K562 (cell line): ENCODE measurements around the gene ITPR3. TPM values are rescaled to one million over a fixed set of nuclear protein-coding genes. Genes with fewer than 3 reads are reported as not detected.

Experiments
- ATAC-seq: fragments of 200-7000 bp; cut with Tn5 transposase; 3 replicates; pipeline ENCODE4 v1.9.1; 2020; ENCODE audit warnings: moderate library complexity
- BruUV-seq: library from RNA; stranded (reverse); fragments of 400-500 nt; replicated peaks from 2 replicates; lab custom pipeline; 2021; lab: Mats Ljungman, UMichigan
- CTCF ChIA-PET: fragments of 300-600 bp; formaldehyde crosslinking; extraction: SDS; loops from one replicate; lab custom pipeline; 2021; ENCODE audit warnings: low intra/inter-chr PET ratio; lab: Yijun Ruan, JAX
- POLR2A ChIA-PET: fragments of 300-600, 350-650 bp; sonication (Branson Sonifier 250); formaldehyde crosslinking; extraction: SDS; loops from one replicate; lab custom pipeline; 2021; ENCODE audit warnings: antibody characterized with exemption, inconsistent platforms; lab: Yijun Ruan, JAX
- DNase-seq, 4 experiments: peaks; one replicate each; pipeline versions ENCODE4 v3.0.0 to v3.0.0-alpha.2; 2011 to 2018; ENCODE audit warnings: low spot score in 3 of 4, mixed read lengths in 3 of 4; ENCODE audit errors: extremely low read depth in 1 of 4
- FAIRE-seq: peaks from 2 replicates; lab custom pipeline; 2011; peaks lifted over from hg19 to GRCh38; lab: Jason Lieb, UNC
- H2AFZ ChIP-seq: 2 replicates; pipeline ENCODE4 v1.6.0; 2011; ENCODE audit warnings: low read depth, low read length, control low read depth, inconsistent platforms
- H3K27ac ChIP-seq: fragments of 200-600 bp; 3 replicates; pipeline ENCODE4 v1.8.0; 2011; ENCODE audit warnings: low read depth, mild to moderate bottlenecking, control low read depth, inconsistent platforms, low read length, moderate library complexity, mixed read lengths; ENCODE audit errors: extremely low read depth
- H3K27me3 ChIP-seq, 2 experiments: fragments of 300-600 bp in 1 of 2; 2 replicates in 1 of 2; 3 replicates in 1 of 2; pipeline versions ENCODE4 v1.6.0 to v1.8.0; 2011; ENCODE audit warnings: inconsistent platforms in 2 of 2, low read length in 2 of 2, mild to moderate bottlenecking in 1 of 2, mixed read lengths in 1 of 2, moderate library complexity in 1 of 2; ENCODE audit not compliant: control insufficient read depth in 2 of 2, insufficient read depth in 2 of 2
- H3K36me3 ChIP-seq: fragments of 300-600 bp; 3 replicates; pipeline ENCODE4 v1.8.0; 2011; ENCODE audit warnings: mild to moderate bottlenecking, low read length, inconsistent platforms; ENCODE audit not compliant: control insufficient read depth, insufficient read depth
- H3K4me1 ChIP-seq, 2 experiments: fragments of 200-600 bp in 1 of 2; replicated peaks in 1 of 2; 2 replicates in 1 of 2; 3 replicates in 1 of 2; pipeline versions ENCODE4 v1.5.1 to v1.8.0; 2011; ENCODE audit warnings: inconsistent platforms in 2 of 2, low read length in 2 of 2, mild to moderate bottlenecking in 1 of 2, mixed read lengths in 1 of 2, moderate library complexity in 1 of 2; ENCODE audit not compliant: control insufficient read depth in 2 of 2, insufficient read depth in 2 of 2
- H3K4me2 ChIP-seq: 2 replicates; pipeline ENCODE4 v1.6.1; 2011; ENCODE audit warnings: low read length, control low read depth, inconsistent platforms, mixed read lengths; ENCODE audit not compliant: insufficient read depth
- H3K4me3 ChIP-seq: fragments of 200-600 bp; sonication (generic), shearing (Covaris generic); 2 replicates; pipeline ENCODE4 v1.5.1; 2016; ENCODE audit warnings: control low read depth, inconsistent platforms
- H3K79me2 ChIP-seq: fragments of 200-600 bp; 3 replicates; pipeline ENCODE4 v1.8.0; 2011; ENCODE audit warnings: low read length, inconsistent platforms; ENCODE audit not compliant: control insufficient read depth, insufficient read depth
- H3K9ac ChIP-seq, 2 experiments: 2 replicates each; pipeline versions ENCODE4 v1.6.0 to v1.6.1; 2011; ENCODE audit warnings: low read depth in 2 of 2, low read length in 2 of 2, control low read depth in 1 of 2, inconsistent platforms in 1 of 2, mild to moderate bottlenecking in 1 of 2, mixed read lengths in 1 of 2; ENCODE audit not compliant: insufficient read depth in 1 of 2
- H3K9me1 ChIP-seq: one replicate; pipeline ENCODE4 v1.6.0; 2011; ENCODE audit warnings: inconsistent platforms, mild to moderate bottlenecking, low read length, moderate library complexity; ENCODE audit not compliant: control insufficient read depth, insufficient read depth
- H3K9me3 ChIP-seq: replicated peaks from 2 replicates; pipeline ENCODE4 v1.5.1; 2011; ENCODE audit warnings: low read depth, low read length, inconsistent platforms; ENCODE audit not compliant: control insufficient read depth, insufficient read depth
- H4K20me1 ChIP-seq: replicated peaks from 2 replicates; pipeline ENCODE4 v1.6.1; 2011; ENCODE audit warnings: low read length, inconsistent platforms, mixed read lengths; ENCODE audit not compliant: control insufficient read depth, insufficient read depth
- BHLHE40 ChIP-seq: IDR thresholded peaks from 2 replicates; pipeline ENCODE4 v1.6.1; 2011; ENCODE audit warnings: low read length, improper control_type of control experiment
- PTTG1 ChIP-seq: fragments of 450-650 bp; IDR thresholded peaks from 2 replicates; pipeline ENCODE4 v1.6.1; 2016; ENCODE audit warnings: low read depth, mild to moderate bottlenecking, missing genetic modification characterization, missing compliant biosample characterization
- USF1 ChIP-seq: sonication (generic); formaldehyde crosslinking; IDR thresholded peaks from 2 replicates; pipeline ENCODE4 v1.9.0; 2022; ENCODE audit warnings: mild to moderate bottlenecking, missing genetic modification reagents
- WGBS: fragments of 100-300 bp; shearing (Covaris generic); methylation state at CpG from one replicate; pipeline ENCODE4 v1.1.6; 2016; ENCODE audit warnings: low coverage, mixed read lengths; ENCODE audit not compliant: insufficient coverage; ENCODE audit errors: missing lambda C conversion rate; 5-methylcytosine and 5-hydroxymethylcytosine counted together
- in situ Hi-C: fragments of 300-500 bp; cut with MboI; formaldehyde crosslinking; loops from 4 replicates; pipeline ENCODE4 v1.15.0; 2018; ENCODE audit warnings: inconsistent platforms, mixed read lengths
- intact Hi-C: fragments of 100-400 bp; cut with micrococcal nuclease; formaldehyde crosslinking; loops from 2 replicates; pipeline ENCODE4 v1.14.2; 2022
- polyA plus RNA-seq, 8 experiments: library from polyadenylated mRNA; depleted of rRNA in 4 of 8; stranded (reverse) in 5 of 8; unstranded in 3 of 8; fragments of >200 nt; fragmentation: Nextera tagmentation in 2 of 8; fragmentation: Illumina TruSeq in 1 of 8; extraction: Ambion mirVana in 2 of 8; extraction: Trizol in 1 of 8; gene quantifications; 2 replicates each; pipeline versions ENCODE4 v1.2.1 to v1.2.3, GENCODE V29; 2011 to 2014; ENCODE audit warnings: inconsistent platforms in 1 of 8, missing spikeins in 1 of 8
- total RNA-seq, 7 experiments: library from RNA; depleted of rRNA in 6 of 7; stranded (reverse); fragments of >200 nt in 6 of 7; fragmentation: Illumina TruSeq in 2 of 7; extraction: Trizol in 2 of 7; gene quantifications; 2 replicates each; pipeline versions ENCODE4 v1.2.1 to v1.2.3, GENCODE V29; 2011 to 2021; ENCODE audit warnings: low replicate concordance in 1 of 7
- TF ChIP-seq, protein P1 (sequence below): sonication (generic); formaldehyde crosslinking; IDR thresholded peaks from 2 replicates; pipeline ENCODE4 v1.5.0; 2020; ENCODE audit warnings: missing genetic modification reagents

The ITPR3 gene
- total and polyA plus RNA-seq, 9 of the 15 experiments (the other 6 are each of a cell fraction or from before 2014, with no cell fraction given): 0.39 to 35.7 (median 13.2) TPM

DNA sequence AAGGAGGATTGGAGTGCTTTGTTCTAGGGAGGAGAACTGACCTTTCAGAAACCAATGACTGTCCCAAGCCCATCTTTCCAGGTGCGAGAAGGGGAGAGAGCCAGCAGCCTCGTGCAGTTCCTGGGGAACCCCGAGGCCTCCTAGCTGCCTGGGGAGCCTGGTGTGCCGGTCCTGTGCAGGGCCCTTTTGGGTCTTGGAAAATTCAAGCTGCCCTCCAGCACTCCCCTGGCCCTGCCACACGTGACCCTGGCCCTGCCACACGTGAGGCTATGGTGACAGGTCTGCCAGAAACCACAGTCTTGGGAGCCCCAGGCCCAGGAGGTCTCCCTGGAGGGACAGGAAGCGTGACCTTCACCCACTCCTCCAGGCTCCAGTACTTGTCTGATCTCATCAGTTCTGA is 109.9 kb downstream of the ITPR3 start:
- H3K9ac ChIP-seq: no peak overlapping the region
- TF ChIP-seq, protein P1, sequence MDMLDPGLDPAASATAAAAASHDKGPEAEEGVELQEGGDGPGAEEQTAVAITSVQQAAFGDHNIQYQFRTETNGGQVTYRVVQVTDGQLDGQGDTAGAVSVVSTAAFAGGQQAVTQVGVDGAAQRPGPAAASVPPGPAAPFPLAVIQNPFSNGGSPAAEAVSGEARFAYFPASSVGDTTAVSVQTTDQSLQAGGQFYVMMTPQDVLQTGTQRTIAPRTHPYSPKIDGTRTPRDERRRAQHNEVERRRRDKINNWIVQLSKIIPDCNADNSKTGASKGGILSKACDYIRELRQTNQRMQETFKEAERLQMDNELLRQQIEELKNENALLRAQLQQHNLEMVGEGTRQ (CRISPR knock-in tag): peak; percentile 41
- TF ChIP-seq USF1 (CRISPR knock-in tag) (peak; percentile 47), PTTG1 (tag) (no peak), BHLHE40 (peak; percentile 58; the same call in 1 of the 2 replicates)
- ATAC-seq (no peak), FAIRE-seq (no peak), DNase-seq (no peak)
- no peaks in the 10 kb centered on the region for H3K9me3 ChIP-seq
- POLR2A ChIA-PET: interaction anchor here (0.5 to 1.0 kb wide), 2 partner anchors 20 to 885 kb away, joined by 3 to 4 read pairs; partner anchors contain the start of gene UQCC2
- CTCF ChIA-PET: no interaction called here
- H3K27me3 ChIP-seq: peaks cover 52 to 74% of the 10 kb centered on the region in 2 experiments
- BruUV-seq: no TSS peak
- no peak overlapping the region for H3K27ac ChIP-seq
- in situ Hi-C loops (no loop called here), intact Hi-C loops (no loop called here)
- H4K20me1 ChIP-seq: peaks cover 19% of the 10 kb centered on the region
- H3K9me1 ChIP-seq: no peaks in the 10 kb centered on the region
- H3K79me2 ChIP-seq: no peaks in the 10 kb centered on the region
- H3K4me2 ChIP-seq: no peak overlapping the region
- no peak overlapping the region for H2AFZ ChIP-seq
- H3K4me3 ChIP-seq: no peak overlapping the region
- H3K4me1 ChIP-seq: peaks cover 10 to 15% of the 10 kb centered on the region in 2 experiments; a peak in 4 of 5 replicates
- no peaks in the 10 kb centered on the region for H3K36me3 ChIP-seq
- WGBS: 5% methylated on average over 7 of the region's 7 CpGs
